HCT116 (cell line): ENCODE results near the gene CDH11. TPM values are rescaled to one million over a fixed set of nuclear protein-coding genes. Genes with fewer than 3 reads are reported as not detected.

Experiments
- ATAC-seq: fragments of 200-7000 bp; cut with Tn5 transposase; 2 replicates; pipeline ENCODE4 v1.9.1; 2020; ENCODE audit warnings: mild to moderate bottlenecking, moderate library complexity
- BruUV-seq: library from RNA; stranded (reverse); fragments of 400-500 nt; replicated peaks from 2 replicates; lab custom pipeline; 2021; lab: Mats Ljungman, UMichigan
- CTCF ChIA-PET: fragments of 300-600 bp; sonication (Branson Sonifier 250); formaldehyde crosslinking; loops from one replicate; lab custom pipeline; 2021; ENCODE audit warnings: antibody characterized with exemption; lab: Charles Lee
- POLR2A ChIA-PET: fragments of 300-600, 350-600 bp; sonication (Branson Sonifier 250); formaldehyde crosslinking; loops from one replicate; lab custom pipeline; 2021; ENCODE audit warnings: antibody characterized with exemption; lab: Charles Lee
- RAD21 ChIA-PET, 2 experiments: fragments of 300-600 bp; sonication (Branson Sonifier 250); formaldehyde crosslinking; loops; one replicate each; lab custom pipeline; 2023; ENCODE audit warnings: low total read pairs in 2 of 2; ENCODE audit not compliant: uncharacterized antibody in 2 of 2, unreplicated experiment in 2 of 2, low non-redundant PET in 1 of 2; lab: Charles Lee
- DNase-seq: peaks from one replicate; pipeline ENCODE4 v3.0.0-alpha.2; 2010; ENCODE audit warnings: low read depth, low spot score
- H2AFZ ChIP-seq: fragments of 200-600 bp; shearing (Covaris generic), sonication (generic); 2 replicates; pipeline ENCODE4 v1.6.1; 2017; ENCODE audit warnings: low read depth, mixed run types, mixed read lengths, antibody characterized with exemption, low read length; ENCODE audit not compliant: poor library complexity, severe bottlenecking
- H3K27ac ChIP-seq: 2 replicates; pipeline ENCODE4 v1.5.1; 2012; ENCODE audit warnings: low read depth, low read length
- H3K27me3 ChIP-seq: fragments of 200-600 bp; sonication (generic); 2 replicates; pipeline ENCODE4 v1.6.1; 2016; ENCODE audit warnings: mixed run types, low read length, mixed read lengths; ENCODE audit not compliant: insufficient read depth
- H3K36me3 ChIP-seq, 2 experiments: fragments of 200-500 bp in 1 of 2; fragments of 200-600 bp in 1 of 2; sonication (Bioruptor generic) in 1 of 2; sonication (generic) in 1 of 2; 2 replicates each; pipeline versions ENCODE4 v1.5.1 to v1.6.1; 2014 to 2016; ENCODE audit warnings: low read length in 2 of 2, inconsistent platforms in 1 of 2, mixed read lengths in 1 of 2, mixed run types in 1 of 2; ENCODE audit not compliant: insufficient read depth in 2 of 2, control insufficient read depth in 1 of 2
- H3K4me1 ChIP-seq, 2 experiments: fragments of 200-600 bp in 1 of 2; sonication (generic) in 1 of 2; 2 replicates each; pipeline versions ENCODE4 v1.5.1 to v1.6.1; 2012 to 2017; ENCODE audit warnings: low read length in 2 of 2, inconsistent platforms in 1 of 2, mild to moderate bottlenecking in 1 of 2, mixed read lengths in 1 of 2, mixed run types in 1 of 2, moderate library complexity in 1 of 2; ENCODE audit not compliant: insufficient read depth in 2 of 2, control insufficient read depth in 1 of 2
- H3K4me2 ChIP-seq: fragments of 200-600 bp; sonication (generic); 2 replicates; pipeline ENCODE4 v1.6.1; 2017; ENCODE audit warnings: mixed run types, low read length, mixed read lengths
- H3K4me3 ChIP-seq, 2 experiments: fragments of 200-600 bp in 1 of 2; sonication (generic) in 1 of 2; replicated peaks in 1 of 2; 2 replicates each; pipeline ENCODE4 v1.5.1; 2011 to 2016; ENCODE audit warnings: low read length in 2 of 2, control low read depth in 1 of 2, low read depth in 1 of 2, mild to moderate bottlenecking in 1 of 2, mixed read lengths in 1 of 2, mixed run types in 1 of 2
- H3K79me2 ChIP-seq: fragments of 200-600 bp; sonication (generic); 2 replicates; pipeline ENCODE4 v1.6.1; 2017; ENCODE audit warnings: mild to moderate bottlenecking, mixed run types, low read length, moderate library complexity, mixed read lengths; ENCODE audit not compliant: insufficient read depth
- H3K9ac ChIP-seq: fragments of 200-600 bp; sonication (generic); 2 replicates; pipeline ENCODE4 v1.6.1; 2016; ENCODE audit warnings: low read length, mixed read lengths
- H3K9me2 ChIP-seq: fragments of 200-600 bp; sonication (generic), shearing (Covaris generic); 2 replicates; pipeline ENCODE4 v1.6.1; 2017; ENCODE audit warnings: mixed run types, mild to moderate bottlenecking, moderate library complexity; ENCODE audit not compliant: insufficient read depth
- H3K9me3 ChIP-seq, 2 experiments: fragments of 200-500 bp in 1 of 2; fragments of 200-600 bp in 1 of 2; sonication (Bioruptor generic) in 1 of 2; sonication (generic) in 1 of 2; 2 replicates each; pipeline ENCODE4 v1.6.1; 2014 to 2017; ENCODE audit warnings: low read length in 2 of 2, mixed read lengths in 2 of 2, inconsistent platforms in 1 of 2, low read depth in 1 of 2, mild to moderate bottlenecking in 1 of 2, mixed run types in 1 of 2, moderate library complexity in 1 of 2; ENCODE audit not compliant: control insufficient read depth in 1 of 2, insufficient read depth in 1 of 2
- H4K20me1 ChIP-seq: fragments of 200-600 bp; sonication (generic), shearing (Covaris generic); 2 replicates; pipeline ENCODE4 v1.6.1; 2017; ENCODE audit warnings: mixed run types, mild to moderate bottlenecking, moderate library complexity; ENCODE audit not compliant: insufficient read depth
- ATF3 ChIP-seq: IDR thresholded peaks from 2 replicates; pipeline ENCODE4 v1.6.1; 2012
- EGR1 ChIP-seq: IDR thresholded peaks from 2 replicates; pipeline ENCODE4 v1.6.1; 2012; ENCODE audit warnings: low read depth
- FOSL1 ChIP-seq: IDR thresholded peaks from 2 replicates; pipeline ENCODE4 v1.6.1; 2012; ENCODE audit warnings: low read depth
- JUND ChIP-seq: IDR thresholded peaks from 2 replicates; pipeline ENCODE4 v1.6.1; 2012
- MAX ChIP-seq: IDR thresholded peaks from 2 replicates; pipeline ENCODE4 v1.6.1; 2012
- POLR2AphosphoS5 ChIP-seq: IDR thresholded peaks from 2 replicates; pipeline ENCODE4 v1.6.1; 2011; ENCODE audit warnings: mild to moderate bottlenecking, low read depth, low read length, moderate library complexity
- SRF ChIP-seq: IDR thresholded peaks from 2 replicates; pipeline ENCODE4 v1.6.1; 2012; ENCODE audit warnings: low read depth
- YY1 ChIP-seq: IDR thresholded peaks from 2 replicates; pipeline ENCODE4 v1.6.1; 2011; ENCODE audit warnings: low read length, low read depth, moderate library complexity, mild to moderate bottlenecking; ENCODE audit not compliant: insufficient replicate concordance; ENCODE audit errors: extremely low read depth
- ZFX ChIP-seq: fragments of 450-650 bp; IDR thresholded peaks from 2 replicates; pipeline ENCODE4 v1.6.1; 2017
- intact Hi-C: fragments of 100-400 bp; cut with micrococcal nuclease; formaldehyde crosslinking; loops from 2 replicates; pipeline ENCODE4 v1.10.0; 2022
- total RNA-seq: library from RNA; stranded (reverse); gene quantifications from one replicate; pipeline ENCODE4 v1.2.1, GENCODE V29; 2021; ENCODE audit not compliant: unreplicated experiment

CDH11 gene
- total RNA-seq, 1 experiment from 2014 or later: 0.52 TPM

GRCh38 chr16:65045961-65046360 is 75.9 kb downstream of the CDH11 start:
- no peak for ATAC-seq
- no TSS peak for BruUV-seq
- CTCF ChIA-PET: no interaction called here

GRCh38 chr16:65044873-65045272 is 77.0 kb downstream of the CDH11 start:
- Histone ChIP-seq H3K79me2 (no peaks in the 10 kb centered on the region), H3K9ac (no peak overlapping the region), H3K27me3 (no peaks in the 10 kb centered on the region), H3K9me3 (peaks cover 0 to 23% of the 10 kb centered on the region in 2 experiments; a peak in 2 of 4 replicates), H3K4me1 (no peaks in the 10 kb centered on the region), H3K4me2 (no peak overlapping the region), H3K9me2 (no peaks in the 10 kb centered on the region), H3K36me3 (no peaks in the 10 kb centered on the region), H4K20me1 (no peaks in the 10 kb centered on the region), H3K4me3 (no peak overlapping the region), H2AFZ (no peak overlapping the region), H3K27ac (no peak overlapping the region)
- no TSS peak for BruUV-seq
- POLR2A ChIA-PET: no interaction called here
- intact Hi-C loops: no loop called here
- TF ChIP-seq YY1 (no peak), MAX (no peak), SRF (no peak)
- DNase-seq: no peak
- ATAC-seq: no peak
- RAD21 ChIA-PET: no interaction called here
- CTCF ChIA-PET: no interaction called here

More at GRCh38 chr16:65045961-65046360, 75.9 kb downstream of the CDH11 start:
- Histone ChIP-seq H3K79me2 (no peaks in the 10 kb centered on the region), H3K9me3 (peaks cover 4 to 28% of the 10 kb centered on the region in 2 experiments; a peak in 2 of 4 replicates), H3K27ac (no peak overlapping the region), H3K4me2 (no peak overlapping the region), H3K27me3 (no peaks in the 10 kb centered on the region), H3K9ac (no peak overlapping the region), H3K9me2 (no peaks in the 10 kb centered on the region), H3K4me1 (no peaks in the 10 kb centered on the region), H2AFZ (no peak overlapping the region), H3K36me3 (no peaks in the 10 kb centered on the region), H4K20me1 (no peaks in the 10 kb centered on the region), H3K4me3 (no peak overlapping the region)
- intact Hi-C loops: no loop called here
- POLR2A ChIA-PET: no interaction called here
- no peak for DNase-seq
- TF ChIP-seq JUND (no peak), MAX (no peak), EGR1 (no peak), FOSL1 (no peak), POLR2AphosphoS5 (no peak), ZFX (no peak), ATF3 (no peak)
- RAD21 ChIA-PET: no interaction called here
